Psoas muscle (tissue), 8 donors: ENCODE data around the gene UGDH. TPM values are rescaled to one million over a fixed set of nuclear protein-coding genes. Genes with fewer than 3 reads are reported as not detected.

ENCODE experiments used
- ATAC-seq, 4 donors: fragments of 200-7000 bp; cut with Tn5 transposase; one replicate each; pipeline ENCODE4 v1.9.1; 2020; ENCODE audit warnings: moderate library complexity in 3 of 4, mild to moderate bottlenecking in 2 of 4
- DNase-seq, 2 donors: peaks; one replicate each; pipeline ENCODE4 v3.0.0-alpha.2; 2020
- H3K27ac ChIP-seq: fragments of 200-600 bp; one replicate; pipeline ENCODE4 v1.8.0; 2022
- H3K27me3 ChIP-seq, 3 donors: fragments of 200-600 bp in 1 of 3; one replicate each; pipeline versions ENCODE4 v1.6.1 to v1.8.0; 2013 to 2022; ENCODE audit warnings: low read length in 2 of 3, mild to moderate bottlenecking in 2 of 3, moderate library complexity in 1 of 3; ENCODE audit not compliant: insufficient read depth in 3 of 3
- H3K36me3 ChIP-seq, 2 donors: fragments of 200-600 bp in 1 of 2; one replicate each; pipeline versions ENCODE4 v1.6.1 to v1.8.0; 2013 to 2022; ENCODE audit warnings: low read depth in 1 of 2, mild to moderate bottlenecking in 1 of 2, moderate library complexity in 1 of 2; ENCODE audit not compliant: insufficient read depth in 1 of 2
- H3K4me1 ChIP-seq: fragments of 200-600 bp; one replicate; pipeline ENCODE4 v1.8.0; 2022
- H3K4me3 ChIP-seq: fragments of 200-600 bp; one replicate; pipeline ENCODE4 v1.8.0; 2022; ENCODE audit warnings: mild to moderate bottlenecking
- H3K9me3 ChIP-seq: fragments of 200-600 bp; one replicate; pipeline ENCODE4 v1.8.0; 2022
- CTCF ChIP-seq: fragments of 200-600 bp; IDR thresholded peaks from one replicate; pipeline ENCODE4 v1.8.0; 2022; ENCODE audit warnings: antibody characterized with exemption
- WGBS, 3 donors: extraction: QIAGEN DNeasy Blood & Tissue Kit; methylation state at CpG; one replicate each; pipeline versions ENCODE4 v1.1.6 to v1.1.7; 2013; 5-methylcytosine and 5-hydroxymethylcytosine counted together
- intact Hi-C, 2 donors: fragments of 100-400 bp; cut with DNase I; formaldehyde crosslinking; loops; one replicate each; pipeline versions ENCODE4 v1.11.0 to v1.14.2; 2022
- polyA plus RNA-seq, 3 donors: library from polyadenylated mRNA; stranded (reverse); fragments of 200-250 nt; gene quantifications; one replicate each; pipeline ENCODE4 v1.2.3, GENCODE V29; 2013
- total RNA-seq, 4 donors: library from RNA; stranded (reverse); fragmentation: NEBNext Ultra II Directional in 2 of 4; extraction: Animal tissue kit (Norgen Biotek cat#: 25700) in 2 of 4; gene quantifications; one replicate each; pipeline versions ENCODE4 v1.2.1 to v1.2.4, GENCODE V29; 2021 to 2023
- donor health status: healthy with polysubstance abuse.
- donor health status: DM: no; HTN: no; CAD: no; lungs with moderate emphysema.
- donor health status: Bipolar disorder and iron deficiency.
- donor health status: healthy.
- donor health status: DM: yes; HTN: yes; CAD: no.
- donor health status: DM: no; HTN: no; CAD: no.
- donor health status: DM: no; HTN: no; CAD: no.
- donor health status: DM: yes; HTN: yes; CAD: no.

Gene UGDH
- total and polyA plus RNA-seq, 7 donors = 2.5 to 9.8 (median 7.7) TPM

- Histone ChIP-seq H3K4me1 (no peaks in the 10 kb centered on the region), H3K27me3 (no peaks in the 10 kb centered on the region), H3K4me3 (no peak overlapping the region), H3K27ac (no peak overlapping the region), H3K36me3 (peaks cover 6 to 87% of the 10 kb centered on the region in 2 donors), H3K9me3 (no peaks in the 10 kb centered on the region)
- intact Hi-C loops = loop anchor here (2.0 to 10.0 kb wide), 4 partner anchors 58 to 838 kb away; partner anchors contain the start of genes PDS5A (in 2 of the 2) and UGDH (in 1 of the 2)
- TF ChIP-seq CTCF = peak; percentile 74
- WGBS, 3 donors = 63 to 72% (median 66%) methylated on average over 4 of the region's 4 CpGs
- peak; percentile 60 to 88 (median 70) for ATAC-seq
- no peak for DNase-seq
Observed at GRCh38 chr4:39469429-39470077, 57.7 kb downstream of the UGDH start.

- Histone ChIP-seq H3K27ac (no peak overlapping the region), H3K27me3 (no peaks in the 10 kb centered on the region), H3K36me3 (peaks cover 6 to 87% of the 10 kb centered on the region in 2 donors), H3K9me3 (no peaks in the 10 kb centered on the region), H3K4me3 (no peak overlapping the region), H3K4me1 (no peaks in the 10 kb centered on the region)
- no peak for TF ChIP-seq CTCF
- intact Hi-C loops = loop anchor here (5.0 to 10.0 kb wide), 2 partner anchors 507 to 840 kb away; partner anchors contain the start of gene PDS5A (in 1 of the 2)
- ATAC-seq = no peak
- DNase-seq = no peak
- 93% methylated on average over 4 of the region's 4 CpGs for WGBS, 3 donors
Observed at GRCh38 chr4:39467464-39467863, 59.8 kb downstream of the UGDH start.

- intact Hi-C loops = loop anchor here (5.0 to 10.0 kb wide), 2 partner anchors 508 to 841 kb away; partner anchors contain the start of gene PDS5A (in 1 of the 2)
- 36 to 51% (median 41%) methylated on average over 4 of the region's 4 CpGs for WGBS, 3 donors
- no peaks in the 10 kb centered on the region for H3K27me3 ChIP-seq
- no peaks in the 10 kb centered on the region for H3K4me1 ChIP-seq
- ATAC-seq (no peak), DNase-seq (no peak)
- TF ChIP-seq CTCF = no peak
- H3K9me3 ChIP-seq = no peaks in the 10 kb centered on the region
- no peak overlapping the region for H3K27ac ChIP-seq
- H3K36me3 ChIP-seq = peaks cover 6 to 87% of the 10 kb centered on the region in 2 donors
- H3K4me3 ChIP-seq = no peak overlapping the region
Observed at GRCh38 chr4:39466747-39467146, 60.5 kb downstream of the UGDH start.

- 35 to 43% (median 41%) methylated on average over 2 of the region's 2 CpGs for WGBS, 3 donors
- DNase-seq = no peak
- Histone ChIP-seq H3K27me3 (no peaks in the 10 kb centered on the region), H3K27ac (no peak overlapping the region), H3K4me1 (no peaks in the 10 kb centered on the region), H3K36me3 (peaks cover 12 to 81% of the 10 kb centered on the region in 2 donors), H3K9me3 (no peaks in the 10 kb centered on the region), H3K4me3 (no peak overlapping the region)
- TF ChIP-seq CTCF = no peak
- intact Hi-C loops = loop anchor here (5.0 to 10.0 kb wide), 2 partner anchors 510 to 842 kb away; partner anchors contain the start of gene PDS5A (in 1 of the 2)
- no peak for ATAC-seq
Observed at GRCh38 chr4:39464886-39465501, 62.2 kb downstream of the UGDH start.
